Uterus (tissue), 4 donors: Measurements from ENCODE around the gene NAV1. TPM values are rescaled to one million over a fixed set of nuclear protein-coding genes. Genes with fewer than 3 reads are reported as not detected.

ENCODE experiments used
- DNase-seq, 2 donors: peaks; one replicate each; pipeline ENCODE4 v3.0.0-alpha.2; 2019 to 2020
- H3K27ac ChIP-seq, 2 donors: fragments of 200-600 bp; sonication (generic); 1 replicate in 1 of 2; 2 replicates in 1 of 2; pipeline ENCODE4 v1.5.1; 2016 to 2018
- H3K27me3 ChIP-seq, 2 donors: fragments of 200-600 bp; sonication (generic); one replicate each; pipeline ENCODE4 v1.5.1; 2018 to 2019; ENCODE audit warnings: control low read depth in 1 of 2
- H3K36me3 ChIP-seq, 2 donors: fragments of 200-600 bp; sonication (generic); one replicate each; pipeline ENCODE4 v1.5.1; 2019; ENCODE audit warnings: control low read depth in 1 of 2
- H3K4me1 ChIP-seq, 2 donors: fragments of 200-600 bp; sonication (generic); one replicate each; pipeline ENCODE4 v1.5.1; 2018 to 2019; ENCODE audit warnings: control low read depth in 1 of 2
- H3K4me3 ChIP-seq, 2 donors: fragments of 200-600 bp; sonication (generic); 1 replicate in 1 of 2; 2 replicates in 1 of 2; pipeline ENCODE4 v1.5.1; 2018 to 2019; ENCODE audit warnings: mild to moderate bottlenecking in 1 of 2
- H3K9me3 ChIP-seq, 2 donors: fragments of 200-600 bp; sonication (generic); one replicate each; pipeline ENCODE4 v1.5.1; 2019; ENCODE audit warnings: control low read depth in 1 of 2
- POLR2A ChIP-seq, 2 donors: fragments of 450-650 bp; IDR thresholded peaks; one replicate each; pipeline ENCODE4 v1.6.1; 2016; ENCODE audit warnings: antibody characterized with exemption in 2 of 2, mild to moderate bottlenecking in 1 of 2, moderate library complexity in 1 of 2
- intact Hi-C: fragments of 100-400 bp; cut with DNase I; formaldehyde crosslinking; loops from one replicate; pipeline ENCODE4 v1.15.1; 2023; ENCODE audit warnings: low total_unique reads
- total RNA-seq, 4 donors: library from RNA; depleted of rRNA in 3 of 4; stranded (reverse); fragments of >200 nt in 3 of 4; gene quantifications; one replicate each; pipeline versions ENCODE4 v1.1.0 to v1.2.4, GENCODE V29; 2014 to 2023
- TF ChIP-seq, protein P1 (sequence below), 4 experiments: fragments of 200-600 bp in 2 of 4; fragments of 450-650 bp in 2 of 4; sonication (generic) in 2 of 4; IDR thresholded peaks; one replicate each; pipeline ENCODE4 v1.5.1; 2016 to 2019; ENCODE audit warnings: antibody characterized with exemption in 4 of 4, mild to moderate bottlenecking in 2 of 4, moderate library complexity in 1 of 4
- donor health status: DM: yes; HTN: yes; CAD: no.

Gene NAV1
- total RNA-seq, 4 donors from 2014 or later: 25.1 to 86.1 (median 58.5) TPM

DNA sequence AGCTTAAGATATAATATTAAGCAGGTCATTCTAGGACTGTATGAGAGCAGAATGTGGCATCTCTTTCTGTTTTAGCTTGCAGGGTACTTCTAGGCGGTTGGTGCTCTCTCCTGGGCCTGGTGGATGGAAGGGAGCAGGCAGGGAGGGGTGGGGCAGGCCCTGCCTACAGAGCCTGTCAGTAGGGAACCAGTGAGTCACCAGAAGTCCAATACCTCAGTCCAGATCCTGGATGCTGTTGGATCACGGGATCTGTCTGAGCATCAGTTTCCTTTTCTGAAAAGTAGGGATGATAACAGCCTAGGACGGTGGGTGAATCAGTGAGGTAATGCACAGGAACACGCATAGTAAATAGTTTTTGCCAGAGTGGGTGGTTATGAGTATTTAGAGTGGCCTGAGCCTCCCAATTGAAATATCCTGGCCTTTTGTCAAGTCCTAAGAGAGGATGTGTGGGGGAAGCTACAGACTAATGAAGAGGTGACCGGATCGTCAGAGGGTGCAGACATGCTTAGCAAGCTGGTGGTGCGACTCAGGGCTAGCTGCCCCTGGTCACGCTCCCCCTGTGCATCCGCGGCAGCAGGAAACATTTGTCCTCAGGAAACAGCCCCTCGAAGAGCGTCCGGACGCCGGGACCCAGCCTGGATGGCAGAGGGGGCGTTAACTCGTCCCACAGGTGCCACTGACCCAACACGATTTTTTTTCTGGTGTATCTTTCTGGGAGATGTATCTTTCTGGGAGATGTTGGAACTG lies 23.9 kb downstream of the NAV1 start:
- peak; percentile 49 to 71 for DNase-seq

DNA sequence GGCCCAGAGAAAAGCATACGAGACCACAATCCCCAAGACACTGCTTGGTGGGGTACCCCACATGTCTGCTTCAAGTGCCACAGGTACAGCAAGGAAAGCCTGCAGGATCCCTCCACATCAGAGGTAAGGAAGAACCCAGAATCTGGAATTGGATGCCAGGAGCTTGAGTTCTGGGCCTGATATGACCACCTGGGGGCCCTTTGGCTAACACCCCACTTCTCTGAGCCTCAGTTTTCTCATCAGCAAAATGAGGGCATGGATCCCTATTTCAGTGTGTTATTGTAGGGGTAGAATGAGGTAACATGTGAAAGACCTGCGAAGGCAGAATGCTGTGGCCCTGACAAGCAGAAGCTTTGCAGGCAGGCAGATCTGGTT lies 24.5 kb downstream of the NAV1 start:
- intact Hi-C loops: no loop called here
- no peak for DNase-seq
- Histone ChIP-seq H3K27ac (peak overlapping the region; percentile 74 to 75), H3K36me3 (no peaks in the 10 kb centered on the region), H3K27me3 (no peaks in the 10 kb centered on the region), H3K4me1 (peaks cover 0 to 10% of the 10 kb centered on the region in 2 donors), H3K9me3 (no peaks in the 10 kb centered on the region), H3K4me3 (no peak overlapping the region)
- TF ChIP-seq, protein P1, sequence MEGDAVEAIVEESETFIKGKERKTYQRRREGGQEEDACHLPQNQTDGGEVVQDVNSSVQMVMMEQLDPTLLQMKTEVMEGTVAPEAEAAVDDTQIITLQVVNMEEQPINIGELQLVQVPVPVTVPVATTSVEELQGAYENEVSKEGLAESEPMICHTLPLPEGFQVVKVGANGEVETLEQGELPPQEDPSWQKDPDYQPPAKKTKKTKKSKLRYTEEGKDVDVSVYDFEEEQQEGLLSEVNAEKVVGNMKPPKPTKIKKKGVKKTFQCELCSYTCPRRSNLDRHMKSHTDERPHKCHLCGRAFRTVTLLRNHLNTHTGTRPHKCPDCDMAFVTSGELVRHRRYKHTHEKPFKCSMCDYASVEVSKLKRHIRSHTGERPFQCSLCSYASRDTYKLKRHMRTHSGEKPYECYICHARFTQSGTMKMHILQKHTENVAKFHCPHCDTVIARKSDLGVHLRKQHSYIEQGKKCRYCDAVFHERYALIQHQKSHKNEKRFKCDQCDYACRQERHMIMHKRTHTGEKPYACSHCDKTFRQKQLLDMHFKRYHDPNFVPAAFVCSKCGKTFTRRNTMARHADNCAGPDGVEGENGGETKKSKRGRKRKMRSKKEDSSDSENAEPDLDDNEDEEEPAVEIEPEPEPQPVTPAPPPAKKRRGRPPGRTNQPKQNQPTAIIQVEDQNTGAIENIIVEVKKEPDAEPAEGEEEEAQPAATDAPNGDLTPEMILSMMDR (IDR thresholded peaks at IDR 0.05): no peak
- TF ChIP-seq POLR2A (IDR thresholded peaks at IDR 0.05): no peak

More for the DNA sequence above, 23.9 kb downstream of the NAV1 start:
- Histone ChIP-seq H3K9me3 (no peaks in the 10 kb centered on the region), H3K27me3 (no peaks in the 10 kb centered on the region), H3K4me1 (peaks cover 0 to 10% of the 10 kb centered on the region in 2 donors), H3K4me3 (no peak overlapping the region), H3K27ac (peak overlapping the region; percentile 74 to 75), H3K36me3 (no peaks in the 10 kb centered on the region)
- TF ChIP-seq POLR2A (IDR thresholded peaks at IDR 0.05): no peak
- TF ChIP-seq, protein P1 (IDR thresholded peaks at IDR 0.05): no peak
- intact Hi-C loops: no loop called here

DNA sequence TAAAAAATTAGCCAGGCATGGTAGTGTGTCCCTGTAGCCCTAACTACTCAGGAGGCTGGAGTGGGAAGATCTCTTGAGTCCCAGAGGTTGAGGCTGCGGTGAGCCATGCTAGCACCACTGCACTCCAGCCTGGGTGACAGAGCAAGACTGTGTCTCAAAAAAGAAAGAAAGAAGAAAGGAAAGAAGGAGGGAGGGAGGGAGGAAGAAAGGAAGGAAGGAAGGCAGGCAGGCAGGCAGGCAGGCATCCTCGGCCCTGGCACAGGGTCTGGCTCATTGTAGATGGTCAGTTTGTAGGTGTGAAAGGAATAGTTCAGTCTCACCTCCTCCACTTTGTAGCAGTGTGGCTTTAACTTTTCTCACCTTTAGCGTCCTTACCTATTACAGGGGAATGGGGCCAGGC lies 25.0 kb downstream of the NAV1 start:
- no peaks in the 10 kb centered on the region for H3K9me3 ChIP-seq
- no peak overlapping the region for H3K27ac ChIP-seq
- H3K27me3 ChIP-seq: no peaks in the 10 kb centered on the region
- peaks cover 0 to 10% of the 10 kb centered on the region in 2 donors for H3K4me1 ChIP-seq
- no peak for DNase-seq
- intact Hi-C loops: no loop called here
- no peak overlapping the region for H3K4me3 ChIP-seq
- TF ChIP-seq, protein P1 (IDR thresholded peaks at IDR 0.05): no peak
- TF ChIP-seq POLR2A (IDR thresholded peaks at IDR 0.05): no peak
- no peaks in the 10 kb centered on the region for H3K36me3 ChIP-seq

DNA sequence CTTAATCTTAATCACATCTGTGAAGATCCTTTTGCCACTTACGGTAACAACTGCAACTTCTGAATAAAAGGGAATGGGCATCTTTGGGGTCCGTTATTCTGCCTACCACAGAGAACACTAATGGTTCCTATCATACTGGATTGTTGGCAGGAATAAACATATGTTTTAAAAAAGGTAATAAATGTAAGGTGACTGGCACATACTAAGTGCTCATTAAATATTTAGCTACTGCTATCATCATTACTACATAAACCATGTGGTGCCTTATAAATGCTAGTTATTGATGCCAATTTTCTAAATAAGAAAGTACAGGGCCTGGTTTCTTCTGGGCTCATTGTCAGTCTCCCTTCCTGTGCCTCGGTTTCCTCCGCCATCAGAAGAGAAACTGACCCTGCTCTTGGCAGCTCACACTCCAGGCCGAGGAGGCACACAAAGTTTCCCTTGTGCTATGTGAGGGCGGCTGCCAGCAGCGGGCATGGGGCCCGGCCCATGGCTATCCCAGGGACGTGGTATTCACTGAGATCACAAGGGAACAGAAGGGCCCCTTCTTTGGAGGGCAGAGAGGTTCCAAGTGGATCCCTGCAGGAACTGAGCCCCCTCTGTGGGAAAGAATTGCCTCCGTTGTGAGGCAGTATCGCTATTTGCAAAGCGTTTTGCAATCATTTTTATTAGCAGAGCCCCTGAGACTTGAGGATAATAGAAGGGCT lies 26.2 kb downstream of the NAV1 start:
- Histone ChIP-seq H3K27ac (no peak overlapping the region), H3K9me3 (no peaks in the 10 kb centered on the region), H3K27me3 (no peaks in the 10 kb centered on the region), H3K4me3 (no peak overlapping the region), H3K36me3 (no peaks in the 10 kb centered on the region), H3K4me1 (peaks cover 0 to 10% of the 10 kb centered on the region in 2 donors)
- intact Hi-C loops: no loop called here
- TF ChIP-seq POLR2A (IDR thresholded peaks at IDR 0.05): no peak
- TF ChIP-seq, protein P1 (IDR thresholded peaks at IDR 0.05): no peak
- no peak for DNase-seq
